Measurements from ENCODE around the gene ERFE.
"Not testable (repeated sequence)": the region's sequence is repeated elsewhere in the genome, so short reads cannot be mapped to it uniquely, and the experiment has no call there.

The ERFE gene, protein sequence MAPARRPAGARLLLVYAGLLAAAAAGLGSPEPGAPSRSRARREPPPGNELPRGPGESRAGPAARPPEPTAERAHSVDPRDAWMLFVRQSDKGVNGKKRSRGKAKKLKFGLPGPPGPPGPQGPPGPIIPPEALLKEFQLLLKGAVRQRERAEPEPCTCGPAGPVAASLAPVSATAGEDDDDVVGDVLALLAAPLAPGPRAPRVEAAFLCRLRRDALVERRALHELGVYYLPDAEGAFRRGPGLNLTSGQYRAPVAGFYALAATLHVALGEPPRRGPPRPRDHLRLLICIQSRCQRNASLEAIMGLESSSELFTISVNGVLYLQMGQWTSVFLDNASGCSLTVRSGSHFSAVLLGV

DNA sequence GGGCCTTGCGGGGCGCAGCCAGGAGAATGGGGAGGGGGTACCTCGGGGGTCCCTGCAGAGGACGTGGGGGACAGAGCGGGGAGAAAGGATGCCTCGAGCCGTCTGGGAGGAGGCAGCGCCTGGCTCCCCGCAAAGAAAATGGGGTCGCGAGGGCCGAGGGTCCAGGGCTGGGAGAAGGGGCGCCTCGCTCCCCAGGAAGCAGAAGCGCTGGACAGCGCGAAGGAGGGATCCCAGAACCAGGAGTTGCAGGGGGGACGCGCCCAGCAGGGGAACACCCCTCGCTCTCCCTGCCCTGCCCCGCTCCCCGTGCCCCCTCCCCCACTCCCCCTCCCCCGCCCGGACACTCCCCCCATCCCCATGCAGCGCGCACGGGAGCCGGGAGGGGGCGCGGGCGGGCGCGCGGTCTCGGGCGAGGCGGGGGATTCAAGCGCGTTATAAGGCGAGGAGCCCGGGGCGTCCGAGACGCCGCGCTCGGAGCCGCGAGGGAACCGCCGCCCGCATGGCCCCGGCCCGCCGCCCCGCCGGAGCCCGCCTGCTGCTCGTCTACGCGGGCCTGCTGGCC is at the start of gene ERFE:
Gene ERFE (plus strand): TSS at position 462 of the 562 bp plus-strand sequence. CDS start 38 bp downstream, at position 500.
- Mint-ChIP-seq H3K27me3 (ENCODE audit: low read depth) (peaks cover 43% of the 10 kb centered on the region), H3K4me3 (peak within 1 kb of the TSS; percentile 70 to 72 (median 72))

DNA sequence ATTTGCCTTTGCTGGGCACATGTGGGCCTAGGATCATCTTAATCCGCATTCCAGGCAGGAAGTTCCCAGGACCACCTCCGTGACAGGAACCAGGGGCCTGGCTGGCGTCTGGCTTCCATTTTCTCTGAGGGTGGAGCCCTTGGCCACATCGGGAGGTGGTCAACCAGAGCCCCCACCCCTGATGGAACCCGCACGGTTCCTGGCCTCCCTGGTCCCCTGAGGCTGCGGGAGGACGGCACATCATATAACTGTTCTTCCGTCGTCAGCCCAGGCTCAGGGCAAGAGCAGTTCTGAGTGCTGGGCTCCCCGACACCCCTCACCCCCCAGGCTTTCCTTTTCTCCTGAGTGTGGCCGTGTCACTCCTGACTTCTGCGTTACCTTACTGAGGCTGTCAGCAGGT is 45.2 kb upstream of the ERFE start:
- H3K9me3 Mint-ChIP-seq = peaks cover 18% of the 10 kb centered on the region
- peaks cover 34% of the 10 kb centered on the region for H3K27me3 Mint-ChIP-seq (ENCODE audit: low read depth)
- H3K36me3 Mint-ChIP-seq (ENCODE audit: low read depth) = peaks cover 7% of the 10 kb centered on the region
- peaks cover 12% of the 10 kb centered on the region for H3K4me1 Mint-ChIP-seq
- H3K4me3 Mint-ChIP-seq = no peak overlapping the region
- TF ChIP-seq, protein P1, sequence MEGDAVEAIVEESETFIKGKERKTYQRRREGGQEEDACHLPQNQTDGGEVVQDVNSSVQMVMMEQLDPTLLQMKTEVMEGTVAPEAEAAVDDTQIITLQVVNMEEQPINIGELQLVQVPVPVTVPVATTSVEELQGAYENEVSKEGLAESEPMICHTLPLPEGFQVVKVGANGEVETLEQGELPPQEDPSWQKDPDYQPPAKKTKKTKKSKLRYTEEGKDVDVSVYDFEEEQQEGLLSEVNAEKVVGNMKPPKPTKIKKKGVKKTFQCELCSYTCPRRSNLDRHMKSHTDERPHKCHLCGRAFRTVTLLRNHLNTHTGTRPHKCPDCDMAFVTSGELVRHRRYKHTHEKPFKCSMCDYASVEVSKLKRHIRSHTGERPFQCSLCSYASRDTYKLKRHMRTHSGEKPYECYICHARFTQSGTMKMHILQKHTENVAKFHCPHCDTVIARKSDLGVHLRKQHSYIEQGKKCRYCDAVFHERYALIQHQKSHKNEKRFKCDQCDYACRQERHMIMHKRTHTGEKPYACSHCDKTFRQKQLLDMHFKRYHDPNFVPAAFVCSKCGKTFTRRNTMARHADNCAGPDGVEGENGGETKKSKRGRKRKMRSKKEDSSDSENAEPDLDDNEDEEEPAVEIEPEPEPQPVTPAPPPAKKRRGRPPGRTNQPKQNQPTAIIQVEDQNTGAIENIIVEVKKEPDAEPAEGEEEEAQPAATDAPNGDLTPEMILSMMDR (IDR thresholded peaks at IDR 0.05; ENCODE audit: unreplicated experiment in 3 of 3) = no peak
- H3K27ac Mint-ChIP-seq = no peak overlapping the region

More for the DNA sequence above, at the start of gene ERFE:
- TF ChIP-seq, protein P1 (IDR thresholded peaks at IDR 0.05; ENCODE audit: unreplicated experiment in 3 of 3) = peak; percentile 39 to 65 (median 64)
- Mint-ChIP-seq H3K4me1 (peaks cover 20% of the 10 kb centered on the region), H3K27ac (peak within 1 kb of the TSS in 1 of 3 experiments; percentile 64), H3K9me3 (no peaks in the 10 kb centered on the region), H3K36me3 (ENCODE audit: low read depth) (no peaks in the 10 kb centered on the region)

DNA sequence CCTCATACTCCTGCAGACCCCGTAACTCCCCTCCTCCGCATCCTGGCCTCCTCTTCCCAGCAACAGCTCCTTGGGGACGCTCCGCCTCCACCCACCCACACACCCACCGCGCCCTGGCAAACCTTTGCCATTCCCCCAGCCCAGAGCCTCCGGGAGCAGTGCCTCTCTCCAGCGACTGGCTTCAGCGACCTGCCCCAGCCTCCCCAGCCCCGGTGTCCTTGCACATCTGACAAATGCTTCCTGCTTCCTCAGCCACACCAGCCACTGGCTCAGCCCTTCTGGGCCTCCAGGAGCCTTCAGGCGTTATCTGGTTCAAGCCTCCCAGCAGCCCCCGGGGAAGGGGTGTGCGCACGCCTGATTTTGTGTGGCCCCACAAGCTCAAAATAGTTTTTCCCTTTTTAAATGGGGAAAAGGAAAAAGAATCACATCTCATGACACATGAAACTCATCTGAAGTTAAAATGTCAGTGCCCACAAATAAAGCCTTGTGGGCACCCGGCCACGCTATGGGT is 44.4 kb upstream of the ERFE start:
- H3K27me3 Mint-ChIP-seq (ENCODE audit: low read depth) = peaks cover 38% of the 10 kb centered on the region
- TF ChIP-seq, protein P1 (IDR thresholded peaks at IDR 0.05; ENCODE audit: unreplicated experiment in 3 of 3) = no peak
- no peak overlapping the region for H3K4me3 Mint-ChIP-seq
- peaks cover 18% of the 10 kb centered on the region for H3K9me3 Mint-ChIP-seq
- peaks cover 7% of the 10 kb centered on the region for H3K36me3 Mint-ChIP-seq (ENCODE audit: low read depth)
- H3K4me1 Mint-ChIP-seq = peaks cover 4% of the 10 kb centered on the region
- H3K27ac Mint-ChIP-seq = no peak overlapping the region

DNA sequence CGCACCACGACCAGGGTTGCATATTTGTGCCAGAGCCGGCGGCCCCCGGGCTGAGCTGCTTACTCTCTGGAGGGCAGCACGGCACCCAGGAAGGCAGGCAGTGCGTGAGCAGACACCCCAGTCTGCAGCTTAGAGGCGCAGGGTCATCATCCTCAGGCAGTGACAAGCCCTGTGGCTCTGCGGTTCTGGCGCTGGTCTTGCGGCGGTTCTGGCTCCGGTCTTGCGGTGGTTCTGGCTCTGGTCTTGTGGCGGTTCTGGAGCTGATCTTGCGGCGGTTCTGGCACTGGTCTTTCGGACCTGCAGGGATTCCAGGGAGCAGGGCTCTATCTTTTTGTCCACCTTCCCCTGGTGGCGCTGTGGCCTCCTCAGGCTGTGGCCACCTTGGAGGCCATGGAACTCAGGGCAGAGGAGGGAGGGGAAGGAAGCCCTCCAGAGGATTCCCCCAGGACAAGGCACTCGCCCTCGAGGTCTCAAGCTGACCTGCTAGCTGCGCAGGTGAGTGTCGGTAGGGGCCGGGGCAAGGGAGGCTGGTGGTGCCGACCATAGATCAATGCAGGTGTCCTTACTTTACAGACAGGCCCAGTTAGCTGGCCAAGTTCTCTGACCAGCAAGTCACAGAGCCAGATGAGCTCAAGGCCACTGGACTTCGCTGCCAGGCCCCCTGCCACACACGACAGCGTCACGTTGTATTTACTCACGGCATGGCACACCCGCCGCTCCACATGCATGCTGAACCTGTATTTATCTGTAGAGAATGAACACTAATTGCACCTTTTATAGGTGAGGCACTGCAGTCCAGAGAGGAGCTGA is 43.7 kb upstream of the ERFE start:
- Mint-ChIP-seq H3K9me3 (peaks cover 18% of the 10 kb centered on the region), H3K27ac (no peak overlapping the region), H3K36me3 (ENCODE audit: low read depth) (peaks cover 7% of the 10 kb centered on the region), H3K4me3 (no peak overlapping the region), H3K4me1 (no peaks in the 10 kb centered on the region), H3K27me3 (ENCODE audit: low read depth) (peaks cover 41% of the 10 kb centered on the region)
- TF ChIP-seq, protein P1 (IDR thresholded peaks at IDR 0.05; ENCODE audit: unreplicated experiment in 3 of 3) = no peak

DNA sequence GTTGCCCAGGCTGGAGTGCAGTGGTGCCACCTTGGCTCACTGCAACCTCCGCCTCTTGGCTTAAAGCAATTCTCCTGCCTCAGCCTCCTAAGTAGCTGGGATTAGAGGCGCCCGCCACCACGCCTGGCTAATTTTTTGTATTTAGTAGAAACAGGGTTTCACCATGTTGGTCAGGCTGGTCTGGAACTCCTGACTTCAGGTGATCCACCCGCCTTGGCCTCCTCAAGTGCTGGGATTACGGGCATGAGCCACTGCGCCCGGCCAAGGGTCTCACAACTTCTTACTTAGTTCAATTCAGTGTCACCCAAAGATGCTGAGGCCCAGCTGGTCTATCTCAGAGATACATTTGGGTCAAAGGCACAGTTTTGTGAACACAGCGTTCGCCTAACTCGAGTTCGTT is 43.1 kb upstream of the ERFE start:
- H3K36me3 Mint-ChIP-seq (ENCODE audit: low read depth); H3K4me3 Mint-ChIP-seq; H3K4me1 Mint-ChIP-seq; H3K27ac Mint-ChIP-seq: not testable (repeated sequence)
- Mint-ChIP-seq H3K27me3 (ENCODE audit: low read depth) (peaks cover 41% of the 10 kb centered on the region), H3K9me3 (peaks cover 18% of the 10 kb centered on the region)

Data from nephron (organoid).